NCI-H69 (cell line): ENCODE data around the gene SLC9C1.
A peak's percentile ranks its signal among the peaks of the same experiment; 100 is the strongest.

Experiments
- DNase-seq: peaks from one replicate; lab custom pipeline; 2025; lab: John Stamatoyannopoulos, UW

SLC9C1 gene

DNA sequence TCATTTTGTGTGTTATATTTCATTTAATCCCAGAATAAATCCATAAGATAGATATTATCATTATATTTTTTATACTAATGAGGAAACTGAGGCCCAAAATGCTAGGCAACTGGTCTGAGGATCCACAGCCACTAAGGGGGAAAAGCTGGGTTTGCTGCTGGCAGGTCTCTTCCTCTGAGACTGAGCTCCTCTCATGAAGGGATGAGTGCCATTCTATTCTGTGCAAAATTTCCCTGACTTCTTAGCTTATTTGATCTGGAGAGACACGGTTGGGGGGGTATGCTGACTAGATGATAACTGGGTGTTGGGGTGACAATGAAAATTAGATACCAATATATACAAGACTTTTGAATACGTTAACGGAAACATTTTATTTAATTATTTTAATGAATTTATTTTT is 162.9 kb downstream of the SLC9C1 start:
- no peak for DNase-seq

- DNase-seq: no peak
Measured at GRCh38 chr3:112130638-112130993, 163.4 kb downstream of the SLC9C1 start.

GRCh38 chr3:112129925-112130637 is 163.9 kb downstream of the SLC9C1 start:
- DNase-seq: no peak

GRCh38 chr3:112128843-112129727 is 164.9 kb downstream of the SLC9C1 start:
- no peak for DNase-seq

DNA sequence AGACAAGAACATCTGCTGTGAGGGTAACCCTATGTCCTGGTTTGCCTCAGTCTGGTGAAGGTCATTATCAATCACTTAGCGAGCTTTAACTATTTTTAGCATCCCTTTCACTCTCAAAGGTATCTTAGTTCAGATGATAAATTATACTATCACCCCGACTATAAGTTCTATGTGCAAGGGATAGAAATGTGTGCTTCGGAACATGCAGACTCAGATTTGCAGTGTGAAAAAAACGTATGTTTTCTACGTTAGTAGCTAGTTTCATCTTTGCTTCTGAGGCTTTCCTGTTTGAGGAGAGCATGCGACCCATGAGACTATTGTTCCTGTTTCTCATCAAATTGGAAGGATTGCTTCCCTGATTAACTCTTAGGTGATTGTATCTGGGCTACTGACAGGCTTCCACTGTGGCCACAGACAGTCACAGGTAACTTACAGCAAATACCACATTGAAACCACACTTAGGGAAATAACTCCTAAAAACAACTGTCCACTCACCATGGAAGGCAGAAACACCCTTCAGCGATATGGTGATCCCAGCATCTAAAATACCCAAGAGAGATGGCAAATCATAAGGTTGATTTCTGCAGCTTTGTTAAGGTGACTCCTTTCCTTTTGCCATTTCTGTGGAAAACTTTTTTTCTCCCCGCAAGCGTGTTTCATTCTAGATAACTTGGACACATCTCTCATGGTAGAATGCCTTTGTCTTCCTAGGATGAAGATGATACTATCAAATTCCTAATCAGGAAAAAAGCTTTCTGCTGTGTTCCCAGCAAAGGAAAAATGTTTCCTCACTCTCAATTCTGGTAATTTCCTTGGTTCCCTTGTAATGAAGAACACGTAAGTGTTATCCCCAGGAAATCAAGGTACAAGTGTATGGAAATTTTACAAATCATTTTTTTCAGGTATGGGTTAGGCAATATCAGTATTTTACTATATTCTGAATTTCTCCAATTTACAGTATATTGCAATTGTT is 166.2 kb downstream of the SLC9C1 start:
- DNase-seq: no peak

DNA sequence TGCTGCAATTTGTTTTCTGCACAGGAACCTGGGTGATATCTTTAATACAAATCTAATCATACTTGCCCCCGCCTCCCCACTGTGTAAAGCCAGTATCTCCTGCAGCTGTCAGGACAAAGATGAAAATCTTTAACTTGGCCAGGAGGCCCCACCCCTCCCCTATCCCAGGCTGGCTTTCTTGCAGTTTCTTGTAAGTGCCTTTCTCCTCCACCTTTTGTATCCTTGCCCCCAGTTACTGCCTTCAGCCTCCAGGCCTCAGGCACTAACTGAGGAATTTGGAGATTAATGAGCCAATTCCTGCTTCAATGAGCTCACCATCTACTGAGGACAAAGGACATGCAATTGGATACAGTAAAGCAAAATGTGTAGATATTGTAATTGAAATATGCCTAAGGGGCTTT is 167.5 kb downstream of the SLC9C1 start:
- DNase-seq: peak; percentile 35

GRCh38 chr3:112124907-112125607 is 169.0 kb downstream of the SLC9C1 start:
- no peak for DNase-seq

GRCh38 chr3:112123548-112123947 is 170.5 kb downstream of the SLC9C1 start:
- DNase-seq: no peak

DNA sequence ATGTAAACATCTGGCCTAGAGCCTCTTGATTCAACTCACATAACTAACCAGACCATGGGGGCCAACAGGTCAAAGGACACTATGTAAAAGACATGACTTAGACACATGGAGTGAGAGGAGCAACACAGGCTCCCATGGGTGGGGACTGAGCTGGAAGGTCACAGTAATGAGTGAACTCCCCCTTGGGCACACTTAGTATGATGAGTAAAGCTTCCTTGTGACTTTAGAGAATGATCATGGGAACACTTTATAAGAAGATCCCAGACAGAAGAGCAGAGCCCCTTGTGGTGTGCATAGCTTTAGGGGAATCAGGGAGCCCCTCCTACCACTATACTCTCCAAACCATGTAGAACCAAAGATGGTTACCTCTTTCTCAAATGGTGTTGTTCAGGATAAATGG is 171.1 kb downstream of the SLC9C1 start:
- no peak for DNase-seq

DNA sequence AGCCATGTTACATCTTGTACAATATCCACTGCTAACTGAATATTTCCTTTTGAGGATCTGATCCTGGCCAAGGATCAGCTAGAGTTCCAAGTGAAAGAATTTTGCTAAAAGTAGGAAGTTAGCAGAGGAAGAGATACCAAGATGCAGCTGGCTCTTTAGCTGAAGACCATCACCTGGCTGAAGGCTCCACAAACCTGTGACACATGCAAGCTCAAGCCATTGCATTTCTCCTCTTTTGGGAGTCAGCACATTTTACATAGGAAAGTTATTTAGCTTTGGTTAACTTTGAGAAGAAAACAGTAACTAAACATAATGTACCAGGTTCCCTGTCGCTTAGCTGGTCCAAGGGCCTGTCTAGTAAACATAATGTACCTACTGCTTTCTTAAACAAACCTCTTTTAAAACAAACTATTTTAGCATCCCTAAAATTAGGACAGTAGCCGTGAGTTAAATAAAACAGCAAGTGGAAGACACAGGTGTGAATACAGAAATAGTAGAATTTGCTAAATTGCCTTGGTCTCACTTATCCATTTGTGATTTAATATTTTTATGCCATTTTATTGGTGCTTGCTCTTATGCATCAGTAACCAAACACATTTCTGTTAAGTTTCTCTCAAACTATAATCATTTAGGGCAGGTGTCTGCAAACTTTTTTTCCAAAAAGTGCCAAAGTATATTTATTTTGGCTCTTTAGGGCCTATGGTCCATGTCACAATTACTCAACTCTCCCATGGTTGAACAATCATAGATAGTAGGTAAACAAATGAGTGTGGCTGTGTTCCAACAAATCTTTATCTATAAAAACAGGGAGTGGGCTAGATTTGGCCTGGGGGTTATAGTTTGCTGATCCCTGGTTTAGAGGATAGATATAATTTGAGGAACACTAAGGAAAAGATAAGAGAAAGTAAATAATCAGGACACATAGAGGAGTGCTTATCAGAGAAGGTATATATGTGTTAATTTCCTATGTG is 172.2 kb downstream of the SLC9C1 start:
- peak; percentile 0 for DNase-seq

GRCh38 chr3:112119962-112120836 is 173.8 kb downstream of the SLC9C1 start:
- no peak for DNase-seq

DNA sequence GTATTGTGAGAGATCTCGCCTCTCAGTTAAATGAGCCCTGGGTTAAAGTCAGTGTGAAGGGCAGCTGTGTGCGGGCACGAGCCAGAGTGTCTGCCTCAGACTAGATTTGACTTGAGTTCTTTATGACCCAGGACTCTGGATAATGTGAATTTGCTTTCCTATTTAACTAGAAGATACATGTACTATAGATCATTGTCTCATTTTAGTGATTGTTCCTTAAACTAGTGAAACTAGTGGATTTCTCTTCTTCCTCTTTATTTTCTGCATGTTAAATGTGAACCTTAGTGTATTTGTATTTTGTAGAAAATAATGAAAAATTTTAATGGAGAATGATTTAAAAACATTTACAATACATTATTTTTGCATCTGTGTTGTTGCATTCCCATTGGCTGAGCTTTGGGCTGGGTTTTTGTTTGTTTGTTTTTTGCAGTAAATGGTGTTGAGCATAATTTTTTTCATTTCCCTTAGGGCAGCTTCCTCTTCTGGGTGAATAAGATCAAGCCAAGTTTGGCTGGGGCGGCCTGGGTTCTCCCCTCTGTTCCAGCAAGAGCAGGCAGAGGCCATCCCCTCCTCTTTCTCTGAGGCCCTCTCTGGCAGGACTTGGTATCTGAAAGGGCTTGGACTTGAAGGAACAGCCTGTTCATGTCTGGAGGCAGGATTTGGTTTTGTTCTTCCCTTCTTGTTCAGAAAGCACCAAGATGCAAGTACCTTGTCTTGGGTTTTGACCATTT is 176.0 kb downstream of the SLC9C1 start:
- no peak for DNase-seq

- no peak for DNase-seq
Measured at GRCh38 chr3:112117415-112117814, 176.6 kb downstream of the SLC9C1 start.

DNA sequence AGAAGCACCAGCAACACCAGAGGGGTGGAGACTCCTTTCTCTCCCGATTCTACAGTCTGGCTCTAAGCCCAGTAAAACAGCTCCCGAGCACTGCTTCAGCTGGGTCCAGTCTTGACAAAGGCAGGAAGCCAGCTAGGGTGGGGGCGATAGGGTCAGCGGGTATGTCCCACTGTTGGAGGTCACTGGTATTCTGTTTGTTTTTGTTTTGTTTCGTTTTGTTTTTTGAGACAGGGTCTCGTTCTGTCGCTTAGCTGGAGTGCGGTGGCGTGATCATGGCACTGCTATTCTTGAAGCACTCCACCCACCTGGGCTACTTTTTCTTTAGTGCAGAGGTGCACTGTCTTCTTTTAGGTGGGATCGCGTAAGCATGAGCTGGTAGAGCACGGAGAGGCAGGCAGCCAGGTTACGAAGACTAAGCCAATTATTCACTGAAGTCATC is 177.2 kb downstream of the SLC9C1 start:
- no peak for DNase-seq

DNA sequence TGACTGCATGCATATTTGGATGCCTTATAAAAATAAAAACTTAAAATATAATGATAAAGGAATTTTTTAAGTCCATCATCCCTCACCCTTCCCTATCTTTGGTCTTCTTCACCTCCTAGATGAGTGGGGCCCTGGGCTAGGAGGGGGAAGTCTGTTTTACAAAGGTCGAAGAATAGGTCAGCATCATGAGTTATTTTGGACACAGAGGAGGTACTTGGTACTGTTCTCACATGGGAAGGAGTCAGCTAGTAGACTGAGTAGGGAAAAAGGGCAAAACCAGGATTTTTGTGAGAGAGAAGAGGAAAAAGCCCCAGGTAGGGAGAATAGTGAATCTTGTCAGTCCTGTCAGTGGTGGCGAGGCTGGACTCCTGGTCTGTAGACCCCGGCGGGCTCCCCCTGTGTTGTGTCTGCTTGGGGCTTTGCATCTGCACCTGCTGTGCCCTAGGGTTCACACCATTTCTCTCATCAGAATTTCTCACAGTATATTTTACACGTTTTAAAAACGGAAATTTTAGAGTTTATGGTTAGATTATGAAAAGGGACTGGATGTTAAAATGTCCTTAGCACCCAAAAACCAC is 178.1 kb downstream of the SLC9C1 start:
- no peak for DNase-seq

DNA sequence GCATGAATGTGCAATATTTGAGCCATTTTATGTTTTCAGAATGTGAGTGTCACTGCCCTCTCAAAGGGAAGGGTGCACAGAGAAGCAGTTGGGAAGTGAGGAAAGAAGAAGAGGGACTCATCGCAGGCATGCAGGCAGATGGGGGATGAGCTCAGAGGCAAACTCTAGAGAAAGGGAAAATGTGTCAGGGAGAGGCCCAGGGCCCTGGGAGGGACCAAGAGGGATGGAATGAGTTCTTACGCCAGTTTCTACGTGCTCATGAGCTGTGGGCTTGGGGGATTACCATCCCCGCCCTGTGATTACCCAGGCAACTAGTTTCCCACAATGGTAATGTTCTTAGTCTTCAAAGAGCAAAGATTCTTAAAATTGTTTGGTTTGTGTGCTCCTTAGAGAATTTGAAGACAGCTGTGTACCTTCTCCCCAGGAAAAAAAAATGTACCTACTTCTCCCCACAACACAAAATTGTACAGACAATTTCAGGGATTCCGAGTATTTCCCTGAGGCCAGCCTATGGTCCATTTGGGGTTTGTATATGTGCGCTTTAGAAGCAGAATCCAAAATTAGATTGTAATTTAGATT is 178.8 kb downstream of the SLC9C1 start:
- DNase-seq: no peak

- DNase-seq: no peak
Measured at GRCh38 chr3:112114576-112115160, 179.3 kb downstream of the SLC9C1 start.
